GM23338 (cell line): ENCODE results near the gene HOXC5. TPM values are rescaled to one million over a fixed set of nuclear protein-coding genes. Genes with fewer than 3 reads are reported as not detected.

Source experiments
- ATAC-seq: fragments of 200-7000 bp; cut with Tn5 transposase; 3 replicates; pipeline ENCODE4 v1.9.1; 2020
- DNase-seq: peaks from one replicate; pipeline ENCODE4 v3.0.0-alpha.2; 2015; ENCODE audit warnings: low spot score
- H2AFZ ChIP-seq: fragments of 200-600 bp; sonication (generic); 2 replicates; pipeline ENCODE4 v1.8.0; 2016; ENCODE audit warnings: antibody characterized with exemption, mild to moderate bottlenecking, moderate library complexity
- H3F3A ChIP-seq: fragments of 200-600 bp; sonication (generic); replicated peaks from 2 replicates; pipeline ENCODE4 v1.8.0; 2017; ENCODE audit warnings: antibody characterized with exemption, mixed run types, low read depth
- H3K27ac ChIP-seq: fragments of 200-600 bp; sonication (generic); 2 replicates; pipeline ENCODE4 v1.6.1; 2016; ENCODE audit warnings: low read depth
- H3K27me3 ChIP-seq: fragments of 200-600 bp; sonication (generic); 2 replicates; pipeline ENCODE4 v1.8.0; 2016; ENCODE audit warnings: mild to moderate bottlenecking, mixed run types, moderate library complexity; ENCODE audit not compliant: insufficient read depth
- H3K36me3 ChIP-seq: fragments of 200-600 bp; sonication (generic); 2 replicates; pipeline ENCODE4 v1.8.0; 2016; ENCODE audit warnings: mild to moderate bottlenecking; ENCODE audit not compliant: insufficient read depth
- H3K4me1 ChIP-seq: fragments of 200-600 bp; sonication (generic); 2 replicates; pipeline ENCODE4 v1.8.0; 2016; ENCODE audit warnings: mild to moderate bottlenecking, moderate library complexity; ENCODE audit not compliant: insufficient read depth
- H3K4me2 ChIP-seq: fragments of 200-600 bp; sonication (generic); 2 replicates; pipeline ENCODE4 v1.7.1; 2017; ENCODE audit warnings: mixed run types
- H3K4me3 ChIP-seq: fragments of 200-600 bp; sonication (generic); 2 replicates; pipeline ENCODE4 v1.6.1; 2016; ENCODE audit warnings: mixed run types
- H3K79me2 ChIP-seq: fragments of 200-600 bp; sonication (generic); replicated peaks from 2 replicates; pipeline ENCODE4 v1.8.0; 2017; ENCODE audit warnings: mild to moderate bottlenecking; ENCODE audit not compliant: insufficient read depth
- H3K9me2 ChIP-seq: fragments of 200-600 bp; sonication (generic); 2 replicates; pipeline ENCODE4 v1.8.0; 2017; ENCODE audit not compliant: insufficient read depth
- H4K20me1 ChIP-seq: fragments of 200-600 bp; sonication (generic); replicated peaks from 2 replicates; pipeline ENCODE4 v1.8.0; 2017; ENCODE audit warnings: mild to moderate bottlenecking; ENCODE audit not compliant: insufficient read depth
- H3K27ac Mint-ChIP-seq: 2 replicates; pipeline ENCODE4 v1.8.0; 2020; ENCODE audit warnings: inconsistent platforms, mild to moderate bottlenecking, moderate library complexity, mixed read lengths
- H3K27me3 Mint-ChIP-seq: 3 replicates; pipeline ENCODE4 v1.8.0; 2022; ENCODE audit warnings: low read depth, mild to moderate bottlenecking, moderate library complexity, mixed read lengths, inconsistent platforms; ENCODE audit not compliant: insufficient read depth, poor library complexity
- H3K36me3 Mint-ChIP-seq: 3 replicates; pipeline ENCODE4 v1.8.0; 2021; ENCODE audit warnings: low read depth, mild to moderate bottlenecking, inconsistent platforms, moderate library complexity, mixed read lengths
- H3K4me1 Mint-ChIP-seq: 3 replicates; pipeline ENCODE4 v1.8.0; 2020; ENCODE audit warnings: mild to moderate bottlenecking, inconsistent platforms, mixed read lengths
- H3K4me3 Mint-ChIP-seq: 3 replicates; pipeline ENCODE4 v1.8.0; 2021; ENCODE audit warnings: moderate library complexity, mild to moderate bottlenecking, inconsistent platforms, mixed read lengths
- H3K9me3 Mint-ChIP-seq: 3 replicates; pipeline ENCODE4 v1.8.0; 2020; ENCODE audit warnings: moderate library complexity, mild to moderate bottlenecking, inconsistent platforms, mixed read lengths
- CTCF ChIP-seq, 2 experiments: fragments of 200-600 bp in 1 of 2; sonication (generic) in 1 of 2; conservative IDR thresholded peaks; 2 replicates each; pipeline versions ENCODE4 v1.5.1 to v1.6.1; 2016 to 2017; ENCODE audit warnings: antibody characterized with exemption in 2 of 2, low read depth in 2 of 2, mild to moderate bottlenecking in 2 of 2, moderate library complexity in 1 of 2
- EZH2 ChIP-seq: fragments of 200-600 bp; sonication (generic); IDR thresholded peaks from one replicate; pipeline ENCODE4 v1.8.0; 2017; ENCODE audit warnings: antibody characterized with exemption, mild to moderate bottlenecking, low read depth; ENCODE audit not compliant: unreplicated experiment
- JUNB ChIP-seq: IDR thresholded peaks from one replicate; pipeline ENCODE4 v1.6.1; 2016; ENCODE audit warnings: antibody characterized with exemption; ENCODE audit not compliant: unreplicated experiment
- POLR2AphosphoS5 ChIP-seq: IDR thresholded peaks from 2 replicates; pipeline ENCODE4 v1.6.1; 2016; ENCODE audit warnings: antibody characterized with exemption, low read depth
- REST ChIP-seq: IDR thresholded peaks from one replicate; pipeline ENCODE4 v1.6.1; 2018; ENCODE audit warnings: antibody characterized with exemption; ENCODE audit not compliant: unreplicated experiment
- STAT1 ChIP-seq: IDR thresholded peaks from one replicate; pipeline ENCODE4 v1.6.1; 2016; ENCODE audit warnings: antibody characterized with exemption; ENCODE audit not compliant: unreplicated experiment
- ZNF114 ChIP-seq: fragments of 250-450 bp; sonication (Bioruptor Pico); IDR thresholded peaks from 2 replicates; pipeline ENCODE4 v1.5.0; 2020; ENCODE audit warnings: mild to moderate bottlenecking, moderate library complexity
- ZNF331 ChIP-seq: fragments of 250-450 bp; sonication (Bioruptor Pico); IDR thresholded peaks from 2 replicates; pipeline ENCODE4 v1.5.0; 2020; ENCODE audit warnings: low read depth, mild to moderate bottlenecking, moderate library complexity
- ZNF462 ChIP-seq: fragments of 250-450 bp; sonication (Bioruptor Pico); IDR thresholded peaks from 2 replicates; pipeline ENCODE4 v1.5.0; 2020; ENCODE audit warnings: mild to moderate bottlenecking, moderate library complexity
- polyA plus RNA-seq: library from polyadenylated mRNA; unstranded; fragments of >200 nt; fragmentation: Nextera tagmentation; extraction: Ambion mirVana; gene quantifications from 2 replicates; pipeline ENCODE4 v1.2.1, GENCODE V29; 2016
- total RNA-seq: library from RNA; depleted of rRNA; stranded (reverse); fragments of >200 nt; shearing (Covaris generic); gene quantifications from 2 replicates; pipeline ENCODE4 v1.2.3, GENCODE V29; 2014

The HOXC5 gene
- total and polyA plus RNA-seq, 2 experiments from 2014 or later: not detected

- H3K4me3 ChIP-seq: no peak overlapping the region
Observed at GRCh38 chr12:54039417-54040147, 6.7 kb downstream of the HOXC5 start.

GRCh38 chr12:54040148-54040494 lies 7.3 kb downstream of the HOXC5 start:
- H3K4me2 ChIP-seq: no peak overlapping the region
- H3K4me3 ChIP-seq: no peak overlapping the region
- no peak overlapping the region for H3K27ac ChIP-seq
- H2AFZ ChIP-seq: no peak overlapping the region
- DNase-seq: no peak
- Mint-ChIP-seq H3K4me3 (no peak overlapping the region), H3K9me3 (peaks cover 5% of the 10 kb centered on the region; the same call in 2 of the 3 replicates), H3K36me3 (no peaks in the 10 kb centered on the region; the same call in 2 of the 3 replicates), H3K27ac (no peak overlapping the region), H3K4me1 (peaks cover 9% of the 10 kb centered on the region; the same call in 2 of the 3 replicates), H3K27me3 (peaks cover 100% of the 10 kb centered on the region)
- peaks cover 9% of the 10 kb centered on the region; the same call in 1 of the 2 replicates for H3F3A ChIP-seq
- no peaks in the 10 kb centered on the region for H3K36me3 ChIP-seq
- peaks cover 8% of the 10 kb centered on the region; the same call in 1 of the 2 replicates for H3K4me1 ChIP-seq
- peaks cover 100% of the 10 kb centered on the region for H3K27me3 ChIP-seq
- no peaks in the 10 kb centered on the region for H3K79me2 ChIP-seq
- peaks cover 48% of the 10 kb centered on the region for H4K20me1 ChIP-seq
- peak; percentile 33; the same call in 2 of the 3 replicates for ATAC-seq
- no peaks in the 10 kb centered on the region for H3K9me2 ChIP-seq
- TF ChIP-seq STAT1: no peak
- no peak for TF ChIP-seq ZNF462 (CRISPR knock-in tag)
- TF ChIP-seq CTCF (conservative IDR thresholded peaks at IDR 0.05; ENCODE audit: low read depth in 2 of 2): no peak
- no peak for TF ChIP-seq ZNF114 (CRISPR knock-in tag)
- no peak for TF ChIP-seq POLR2AphosphoS5
- no peak for TF ChIP-seq REST
- TF ChIP-seq ZNF331 (CRISPR knock-in tag): no peak
- no peak for TF ChIP-seq JUNB

More at GRCh38 chr12:54039417-54040147, 6.7 kb downstream of the HOXC5 start:
- H3K9me3 Mint-ChIP-seq: peaks cover 7% of the 10 kb centered on the region; the same call in 2 of the 3 replicates
- Histone ChIP-seq H3K4me1 (peaks cover 13% of the 10 kb centered on the region; the same call in 1 of the 2 replicates), H3K4me2 (no peak overlapping the region), H2AFZ (no peak overlapping the region), H3K79me2 (no peaks in the 10 kb centered on the region), H3K36me3 (no peaks in the 10 kb centered on the region), H3K27ac (no peak overlapping the region), H3F3A (peaks cover 9% of the 10 kb centered on the region; the same call in 1 of the 2 replicates), H3K27me3 (peaks cover 100% of the 10 kb centered on the region), H4K20me1 (peaks cover 46% of the 10 kb centered on the region), H3K9me2 (no peaks in the 10 kb centered on the region)
- no peak overlapping the region for H3K27ac Mint-ChIP-seq
- ATAC-seq: peak; percentile 50
- peaks cover 100% of the 10 kb centered on the region for H3K27me3 Mint-ChIP-seq
- no peak overlapping the region for H3K4me3 Mint-ChIP-seq
- H3K36me3 Mint-ChIP-seq: no peaks in the 10 kb centered on the region; the same call in 2 of the 3 replicates
- DNase-seq: no peak
- H3K4me1 Mint-ChIP-seq: peaks cover 12% of the 10 kb centered on the region
- no peak for TF ChIP-seq ZNF331 (CRISPR knock-in tag)
- peak; percentile 67 for TF ChIP-seq EZH2
